Effector memory CD4-positive, alpha-beta T cell (primary cell): ENCODE results near the gene ZSWIM3.

Experiments
- DNase-seq, 3 donors: peaks; one replicate each; pipeline ENCODE4 v3.0.0-alpha.2; 2020
- H3K27ac ChIP-seq: 2 replicates; pipeline ENCODE4 v1.7.0; 2013; ENCODE audit warnings: mild to moderate bottlenecking, low read length, moderate library complexity; ENCODE audit not compliant: insufficient read depth, poor library complexity, severe bottlenecking
- H3K27me3 ChIP-seq: replicated peaks from 2 replicates; pipeline ENCODE4 v1.7.0; 2013; ENCODE audit warnings: mild to moderate bottlenecking, low read length; ENCODE audit not compliant: insufficient read depth, control insufficient read depth, poor library complexity, severe bottlenecking
- H3K36me3 ChIP-seq: 2 replicates; pipeline ENCODE4 v1.7.0; 2013; ENCODE audit warnings: mild to moderate bottlenecking, low read length, moderate library complexity; ENCODE audit not compliant: control insufficient read depth, insufficient read depth
- H3K4me1 ChIP-seq: 2 replicates; pipeline ENCODE4 v1.7.0; 2013; ENCODE audit warnings: low read length, mild to moderate bottlenecking; ENCODE audit not compliant: control insufficient read depth, insufficient read depth, poor library complexity, severe bottlenecking
- H3K4me3 ChIP-seq: 2 replicates; pipeline ENCODE4 v1.7.0; 2013; ENCODE audit warnings: low read length, low read depth, mild to moderate bottlenecking; ENCODE audit not compliant: insufficient read depth, poor library complexity, severe bottlenecking
- H3K9me3 ChIP-seq: 2 replicates; pipeline ENCODE4 v1.7.0; 2013; ENCODE audit warnings: mild to moderate bottlenecking, low read length, moderate library complexity; ENCODE audit not compliant: control insufficient read depth

Gene ZSWIM3

GRCh38 chr20:45857882-45858216 is 435 bp downstream of the ZSWIM3 start:
- Histone ChIP-seq H3K4me3 (peak overlapping the region; percentile 89), H3K9me3 (no peaks in the 10 kb centered on the region), H3K36me3 (no peaks in the 10 kb centered on the region), H3K4me1 (peaks cover 11% of the 10 kb centered on the region), H3K27ac (peak overlapping the region; percentile 84), H3K27me3 (no peaks in the 10 kb centered on the region)
- no peak for DNase-seq

DNA sequence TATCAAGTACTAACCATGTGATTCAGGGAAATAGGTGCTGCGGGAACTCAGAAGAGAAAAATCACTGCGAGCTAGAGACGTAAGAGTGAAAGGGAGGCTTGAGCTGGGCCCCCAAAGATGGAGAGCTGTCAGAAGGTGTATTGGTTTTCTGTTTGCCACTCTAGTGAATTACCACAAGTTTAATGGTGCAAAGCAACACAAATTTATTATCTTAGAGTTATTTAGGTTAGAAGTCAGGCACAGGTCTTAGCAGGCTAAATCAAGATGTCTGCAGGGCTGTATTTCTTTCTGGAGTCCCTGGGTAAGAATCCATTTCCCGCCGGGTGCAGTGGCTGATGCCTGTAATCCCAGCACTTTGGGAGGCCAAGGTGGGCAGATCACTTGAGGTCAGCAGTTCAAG is 2.5 kb downstream of the ZSWIM3 start:
- no peaks in the 10 kb centered on the region for H3K27me3 ChIP-seq
- no peak overlapping the region for H3K27ac ChIP-seq
- peaks cover 10% of the 10 kb centered on the region for H3K4me1 ChIP-seq
- no peaks in the 10 kb centered on the region for H3K9me3 ChIP-seq
- DNase-seq, result no peak
- H3K36me3 ChIP-seq, result no peaks in the 10 kb centered on the region
- no peak overlapping the region for H3K4me3 ChIP-seq

GRCh38 chr20:45860560-45861220 is 3.3 kb downstream of the ZSWIM3 start:
- DNase-seq, result no peak
- H3K9me3 ChIP-seq, result no peaks in the 10 kb centered on the region
- H3K27ac ChIP-seq, result no peak overlapping the region
- peaks cover 6% of the 10 kb centered on the region for H3K4me1 ChIP-seq
- H3K4me3 ChIP-seq, result no peak overlapping the region
- H3K36me3 ChIP-seq, result no peaks in the 10 kb centered on the region
- no peaks in the 10 kb centered on the region for H3K27me3 ChIP-seq

GRCh38 chr20:45861221-45862075 is 4.0 kb downstream of the ZSWIM3 start:
- Histone ChIP-seq H3K9me3 (no peaks in the 10 kb centered on the region), H3K4me3 (no peak overlapping the region), H3K36me3 (no peaks in the 10 kb centered on the region), H3K4me1 (no peaks in the 10 kb centered on the region), H3K27ac (no peak overlapping the region), H3K27me3 (no peaks in the 10 kb centered on the region)
- no peak for DNase-seq

- Histone ChIP-seq H3K36me3 (no peaks in the 10 kb centered on the region), H3K27ac (no peak overlapping the region), H3K4me3 (no peak overlapping the region), H3K4me1 (no peaks in the 10 kb centered on the region), H3K27me3 (no peaks in the 10 kb centered on the region), H3K9me3 (no peaks in the 10 kb centered on the region)
- no peak for DNase-seq
Measured at GRCh38 chr20:45863543-45864470, 6.4 kb downstream of the ZSWIM3 start.

DNA sequence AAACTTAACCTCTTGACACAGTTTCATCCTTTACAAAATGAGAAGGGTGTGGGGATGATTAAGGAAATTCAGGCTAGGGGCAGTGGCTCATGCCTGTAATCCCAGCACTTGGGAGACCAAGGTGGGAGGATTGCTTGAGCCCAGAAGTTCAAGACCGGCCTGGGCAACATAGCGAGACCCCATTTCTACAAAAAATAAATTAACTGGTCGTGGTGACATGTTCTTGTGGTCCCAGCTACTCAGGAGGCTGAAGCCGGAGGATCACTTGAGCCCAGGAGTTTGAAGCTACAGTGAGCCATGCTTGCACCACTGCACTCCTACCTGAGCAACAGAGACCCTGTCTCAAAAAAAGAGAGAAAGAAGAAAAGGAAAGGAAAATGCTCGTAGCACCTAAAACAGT is 9.0 kb downstream of the ZSWIM3 start:
- Histone ChIP-seq H3K4me1 (no peaks in the 10 kb centered on the region), H3K36me3 (no peaks in the 10 kb centered on the region), H3K27ac (no peak overlapping the region), H3K4me3 (no peak overlapping the region), H3K9me3 (no peaks in the 10 kb centered on the region), H3K27me3 (no peaks in the 10 kb centered on the region)
- no peak for DNase-seq

DNA sequence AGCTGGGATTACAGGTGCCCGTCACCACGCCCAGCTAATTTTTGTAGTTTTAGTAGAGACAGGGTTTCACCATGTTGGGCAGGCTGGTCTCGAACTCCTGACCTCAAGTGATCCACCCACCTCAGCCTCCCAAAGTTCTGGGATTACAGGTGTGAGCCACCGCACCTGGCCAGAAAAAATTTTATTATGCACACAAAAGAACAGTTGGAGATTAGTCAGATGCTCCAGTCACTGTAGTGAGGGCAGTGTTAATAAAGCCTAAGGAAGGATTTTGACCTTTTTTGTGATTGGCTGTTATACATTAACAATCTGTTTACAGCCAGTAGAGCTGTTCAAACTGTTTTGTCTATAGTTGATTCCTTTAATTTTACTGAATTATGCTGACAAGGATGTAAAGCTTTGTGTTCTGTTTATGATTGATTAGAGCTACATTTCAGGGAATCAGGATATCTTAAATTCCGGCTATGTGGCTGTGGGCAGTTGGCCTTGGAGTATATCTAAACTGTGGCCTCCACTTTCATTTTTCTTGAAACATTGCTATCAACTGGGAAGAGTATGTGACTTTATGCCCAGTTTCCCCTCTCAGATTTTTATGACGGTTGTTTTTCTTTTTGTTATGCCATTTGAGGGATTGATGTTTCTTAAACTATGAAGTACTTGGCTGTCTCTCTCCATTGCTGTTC is 9.9 kb downstream of the ZSWIM3 start:
- no peak overlapping the region for H3K4me3 ChIP-seq
- no peaks in the 10 kb centered on the region for H3K36me3 ChIP-seq
- H3K4me1 ChIP-seq, result no peaks in the 10 kb centered on the region
- H3K9me3 ChIP-seq, result no peaks in the 10 kb centered on the region
- H3K27me3 ChIP-seq, result no peaks in the 10 kb centered on the region
- H3K27ac ChIP-seq, result no peak overlapping the region
- no peak for DNase-seq

GRCh38 chr20:45867819-45868176 is 10.4 kb downstream of the ZSWIM3 start:
- Histone ChIP-seq H3K36me3 (no peaks in the 10 kb centered on the region), H3K27ac (no peak overlapping the region), H3K9me3 (no peaks in the 10 kb centered on the region), H3K4me3 (no peak overlapping the region), H3K27me3 (no peaks in the 10 kb centered on the region), H3K4me1 (no peaks in the 10 kb centered on the region)
- DNase-seq, result no peak

- Histone ChIP-seq H3K27me3 (no peaks in the 10 kb centered on the region), H3K9me3 (no peaks in the 10 kb centered on the region)
Measured at GRCh38 chr20:45872626-45873025, 15.2 kb downstream of the ZSWIM3 start.

More at GRCh38 chr20:45872626-45873025, 15.2 kb downstream of the ZSWIM3 start:
- H3K27ac ChIP-seq, result no peak overlapping the region
- H3K36me3 ChIP-seq, result peaks cover 7% of the 10 kb centered on the region
- DNase-seq, result no peak
- H3K4me1 ChIP-seq, result no peaks in the 10 kb centered on the region
- H3K4me3 ChIP-seq, result no peak overlapping the region
